A549 (cell line): ENCODE data around the gene PCDH9. TPM values are rescaled to one million over a fixed set of nuclear protein-coding genes. Genes with fewer than 3 reads are reported as not detected.

Source experiments
- ATAC-seq, 2 experiments: fragments of 200-7000 bp in 1 of 2; fragments of >200 bp in 1 of 2; cut with Nextera tagmentation in 1 of 2; cut with Tn5 transposase in 1 of 2; 3 replicates each; pipeline versions ENCODE4 v1.8.0 to v1.9.1; 2018 to 2020; ENCODE audit warnings: mild to moderate bottlenecking in 1 of 2, moderate library complexity in 1 of 2
- CTCF ChIA-PET: fragments of 300-600 bp; sonication (Branson Sonifier 250); formaldehyde crosslinking; extraction: SDS; loops from one replicate; lab custom pipeline; 2021; ENCODE audit warnings: antibody characterized with exemption, inconsistent platforms; lab: Yijun Ruan, JAX
- POLR2A ChIA-PET: fragments of 350-600 bp; formaldehyde crosslinking; extraction: SDS; loops from one replicate; lab custom pipeline; 2021; ENCODE audit warnings: antibody characterized with exemption, inconsistent platforms; lab: Yijun Ruan, JAX
- DNase-seq, 2 experiments: peaks; one replicate each; pipeline versions ENCODE4 v3.0.0 to v3.0.0-alpha.2; 2011 to 2016; ENCODE audit warnings: low read depth in 1 of 2, low spot score in 1 of 2
- FAIRE-seq: peaks from 2 replicates; lab custom pipeline; 2011; peaks lifted over from hg19 to GRCh38; lab: Jason Lieb, UNC
- H3K27ac ChIP-seq, 2 experiments: fragments of >200 bp; sonication (Bioruptor Twin); formaldehyde crosslinking; 3 replicates each; pipeline ENCODE4 v1.5.1; 2016 to 2017
- H3K4me1 ChIP-seq: fragments of >200 bp; sonication (Bioruptor Twin); formaldehyde crosslinking; 3 replicates; pipeline ENCODE4 v1.6.1; 2016
- H3K4me2 ChIP-seq: fragments of >200 bp; sonication (Bioruptor Twin); formaldehyde crosslinking; 3 replicates; pipeline ENCODE4 v1.6.1; 2016
- H3K4me3 ChIP-seq: fragments of >200 bp; sonication (Bioruptor Twin); formaldehyde crosslinking; 3 replicates; pipeline ENCODE4 v1.5.1; 2016
- H3K9me3 ChIP-seq: fragments of >200 bp; sonication (Bioruptor Twin); formaldehyde crosslinking; 3 replicates; pipeline ENCODE4 v1.6.1; 2016
- BHLHE40 ChIP-seq: IDR thresholded peaks from 2 replicates; pipeline ENCODE4 v1.6.1; 2012; ENCODE audit warnings: low read depth, low read length, inconsistent platforms
- CBX8 ChIP-seq: fragments of 200-600 bp; sonication (generic); IDR thresholded peaks from 2 replicates; pipeline ENCODE4 v1.6.1; 2016
- CEBPB ChIP-seq, 2 experiments: fragments of >200 bp in 1 of 2; sonication (Bioruptor Twin) in 1 of 2; formaldehyde crosslinking in 1 of 2; IDR thresholded peaks; 2 replicates each; pipeline ENCODE4 v1.6.1; 2012 to 2016
- CHD2 ChIP-seq: fragments of 150-350 bp; IDR thresholded peaks from 2 replicates; pipeline ENCODE4 v1.6.1; 2014; ENCODE audit warnings: low read length; ENCODE audit not compliant: partially characterized antibody
- EP300 ChIP-seq, 2 experiments: fragments of >200 bp; sonication (Bioruptor Twin); formaldehyde crosslinking; IDR thresholded peaks; 2 replicates in 1 of 2; 3 replicates in 1 of 2; pipeline ENCODE4 v1.6.1; 2016 to 2017
- ESRRA ChIP-seq: fragments of 150-350 bp; IDR thresholded peaks from 2 replicates; pipeline ENCODE4 v1.6.1; 2014; ENCODE audit warnings: mild to moderate bottlenecking, low read length, borderline replicate concordance
- FOSL2 ChIP-seq, 2 experiments: fragments of 450-650 bp in 1 of 2; fragments of >200 bp in 1 of 2; sonication (Bioruptor Twin) in 1 of 2; formaldehyde crosslinking; IDR thresholded peaks; 2 replicates each; pipeline versions ENCODE4 v1.5.0 to v1.6.1; 2016 to 2020; ENCODE audit warnings: mild to moderate bottlenecking in 1 of 2, moderate library complexity in 1 of 2
- GATA3 ChIP-seq: IDR thresholded peaks from 2 replicates; pipeline ENCODE4 v1.6.1; 2012; ENCODE audit warnings: borderline replicate concordance
- JUNB ChIP-seq: fragments of >200 bp; sonication (Bioruptor Twin); formaldehyde crosslinking; IDR thresholded peaks from 2 replicates; pipeline ENCODE4 v1.6.1; 2016
- MAFK ChIP-seq: fragments of 450-650 bp; IDR thresholded peaks from 2 replicates; pipeline ENCODE4 v1.6.1; 2014; ENCODE audit not compliant: partially characterized antibody
- POLR2A ChIP-seq: IDR thresholded peaks from 2 replicates; pipeline ENCODE4 v1.6.1; 2012; ENCODE audit warnings: mild to moderate bottlenecking, low read length
- RAD21 ChIP-seq, 2 experiments: fragments of >200 bp in 1 of 2; sonication (Bioruptor Twin) in 1 of 2; formaldehyde crosslinking in 1 of 2; IDR thresholded peaks in 1 of 2; conservative IDR thresholded peaks in 1 of 2; 2 replicates in 1 of 2; 3 replicates in 1 of 2; pipeline ENCODE4 v1.6.1; 2012 to 2018; ENCODE audit warnings: inconsistent platforms in 1 of 2
- RARB ChIP-seq: fragments of 250-450 bp; sonication (Bioruptor Pico); IDR thresholded peaks from 2 replicates; pipeline ENCODE4 v1.8.0; 2021; ENCODE audit warnings: mild to moderate bottlenecking, moderate library complexity
- RFX5 ChIP-seq: fragments of 450-650 bp; IDR thresholded peaks from 2 replicates; pipeline ENCODE4 v1.7.1; 2014; ENCODE audit warnings: antibody characterized with exemption, mild to moderate bottlenecking, moderate library complexity
- RNF2 ChIP-seq: fragments of 200-600 bp; sonication (generic); IDR thresholded peaks from 2 replicates; pipeline ENCODE4 v1.6.1; 2016; ENCODE audit warnings: low read depth, mild to moderate bottlenecking, antibody characterized with exemption, moderate library complexity, borderline replicate concordance
- SREBF2 ChIP-seq: fragments of 450-650 bp; IDR thresholded peaks from 2 replicates; pipeline ENCODE4 v1.6.1; 2014; ENCODE audit warnings: mild to moderate bottlenecking, moderate library complexity
- ZC3H11A ChIP-seq: fragments of 450-650 bp; IDR thresholded peaks from 2 replicates; pipeline ENCODE4 v1.6.1; 2014; ENCODE audit warnings: antibody characterized with exemption, mild to moderate bottlenecking
- ZFP36 ChIP-seq: fragments of 450-650 bp; IDR thresholded peaks from 2 replicates; pipeline ENCODE4 v1.6.1; 2014; ENCODE audit warnings: borderline replicate concordance; ENCODE audit not compliant: partially characterized antibody
- ZNF302 ChIP-seq: fragments of 250-450 bp; sonication (Bioruptor Pico); IDR thresholded peaks from 2 replicates; pipeline ENCODE4 v1.9.0; 2021; ENCODE audit warnings: inconsistent platforms, mild to moderate bottlenecking, moderate library complexity
- WGBS: methylation state at CpG from one replicate; pipeline ENCODE4 v1.1.6; 2017; ENCODE audit errors: missing lambda C conversion rate; 5-methylcytosine and 5-hydroxymethylcytosine counted together
- polyA plus RNA-seq, 4 experiments: library from polyadenylated mRNA; depleted of rRNA in 3 of 4; stranded (reverse); fragments of >200 nt; fragmentation: RNase III in 1 of 4; extraction: RNeasy Plus Mini Kit Qiagen cat#74134 plus additional on column Dnase treatment in 1 of 4; gene quantifications; 2 replicates in 3 of 4; 3 replicates in 1 of 4; pipeline ENCODE4 v1.2.3, GENCODE V29; 2011 to 2017
- TF ChIP-seq, protein P1 (sequence below): IDR thresholded peaks from 2 replicates; pipeline ENCODE4 v1.6.1; 2012; ENCODE audit warnings: low read depth, borderline replicate concordance
- TF ChIP-seq, protein P2 (sequence below): fragments of 450-650 bp; IDR thresholded peaks from 2 replicates; pipeline ENCODE4 v1.6.1; 2014; ENCODE audit warnings: antibody characterized with exemption
- TF ChIP-seq, protein P3 (sequence below): fragments of >200 bp; sonication (Bioruptor Twin); formaldehyde crosslinking; IDR thresholded peaks from 3 replicates; pipeline ENCODE4 v1.6.1; 2016
- TF ChIP-seq, protein P4 (sequence below): IDR thresholded peaks from 2 replicates; pipeline ENCODE4 v1.6.1; 2012
- TF ChIP-seq, protein P5 (sequence below): IDR thresholded peaks from 2 replicates; pipeline ENCODE4 v1.6.1; 2012
- TF ChIP-seq, protein P6 (sequence below): fragments of >200 bp; sonication (Bioruptor Twin); formaldehyde crosslinking; IDR thresholded peaks from 2 replicates; pipeline ENCODE4 v1.6.1; 2016

Gene PCDH9
- polyA plus RNA-seq, 2 of the 4 experiments (the other 2 are of a cell fraction), result 16.0 to 29.5 TPM

DNA sequence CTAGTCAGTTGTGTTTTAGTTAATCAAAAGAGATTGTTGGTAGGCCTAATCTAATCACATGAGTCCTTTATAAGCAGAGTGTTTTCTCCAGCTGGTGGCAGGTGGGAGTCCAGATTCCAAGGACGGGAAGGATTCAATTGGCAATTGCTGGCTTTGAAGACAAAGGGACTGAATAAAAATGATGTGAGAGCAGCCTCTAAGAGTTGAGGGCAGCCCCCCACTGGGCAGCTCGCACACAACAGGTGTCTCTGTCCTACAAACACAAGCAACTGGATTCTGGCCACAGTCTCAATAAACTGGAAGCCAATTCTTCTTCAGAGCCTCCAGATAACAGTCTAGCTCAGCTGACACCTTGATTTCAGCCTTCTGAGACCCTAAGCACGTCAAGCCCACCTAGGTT, 915.2 kb downstream of the PCDH9 start:
- H3K4me2 ChIP-seq, result no peak overlapping the region
- H3K27ac ChIP-seq, result peak overlapping the region; percentile 0 to 79; a peak in 2 of 6 replicates
- DNase-seq, result no peak
- 81% methylated on average over 3 of the region's 3 CpGs for WGBS
- no peak for FAIRE-seq
- H3K9me3 ChIP-seq, result no peaks in the 10 kb centered on the region
- no peak overlapping the region for H3K4me3 ChIP-seq
- POLR2A ChIA-PET, result no interaction called here
- ATAC-seq, result no peak
- peaks cover 31% of the 10 kb centered on the region for H3K4me1 ChIP-seq
- TF ChIP-seq RAD21 (conservative IDR thresholded peaks at IDR 0.05 in 1 of 2, IDR thresholded peaks at IDR 0.05 in 1 of 2) (no peak), ZC3H11A (no peak), EP300 (IDR thresholded peaks at IDR 0.05) (no peak), RARB (no peak), MAFK (no peak), CBX8 (no peak), ZFP36 (no peak), FOSL2 (IDR thresholded peaks at IDR 0.05) (no peak), FOSL2 (CRISPR knock-in tag; IDR thresholded peaks at IDR 0.05) (no peak), RNF2 (no peak), ESRRA (no peak), JUNB (no peak), POLR2A (no peak), RFX5 (no peak), BHLHE40 (no peak), CHD2 (no peak)
- TF ChIP-seq, protein P1, sequence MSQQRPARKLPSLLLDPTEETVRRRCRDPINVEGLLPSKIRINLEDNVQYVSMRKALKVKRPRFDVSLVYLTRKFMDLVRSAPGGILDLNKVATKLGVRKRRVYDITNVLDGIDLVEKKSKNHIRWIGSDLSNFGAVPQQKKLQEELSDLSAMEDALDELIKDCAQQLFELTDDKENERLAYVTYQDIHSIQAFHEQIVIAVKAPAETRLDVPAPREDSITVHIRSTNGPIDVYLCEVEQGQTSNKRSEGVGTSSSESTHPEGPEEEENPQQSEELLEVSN, result no peak
- TF ChIP-seq, protein P2, sequence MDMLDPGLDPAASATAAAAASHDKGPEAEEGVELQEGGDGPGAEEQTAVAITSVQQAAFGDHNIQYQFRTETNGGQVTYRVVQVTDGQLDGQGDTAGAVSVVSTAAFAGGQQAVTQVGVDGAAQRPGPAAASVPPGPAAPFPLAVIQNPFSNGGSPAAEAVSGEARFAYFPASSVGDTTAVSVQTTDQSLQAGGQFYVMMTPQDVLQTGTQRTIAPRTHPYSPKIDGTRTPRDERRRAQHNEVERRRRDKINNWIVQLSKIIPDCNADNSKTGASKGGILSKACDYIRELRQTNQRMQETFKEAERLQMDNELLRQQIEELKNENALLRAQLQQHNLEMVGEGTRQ, result no peak
- TF ChIP-seq, protein P3, sequence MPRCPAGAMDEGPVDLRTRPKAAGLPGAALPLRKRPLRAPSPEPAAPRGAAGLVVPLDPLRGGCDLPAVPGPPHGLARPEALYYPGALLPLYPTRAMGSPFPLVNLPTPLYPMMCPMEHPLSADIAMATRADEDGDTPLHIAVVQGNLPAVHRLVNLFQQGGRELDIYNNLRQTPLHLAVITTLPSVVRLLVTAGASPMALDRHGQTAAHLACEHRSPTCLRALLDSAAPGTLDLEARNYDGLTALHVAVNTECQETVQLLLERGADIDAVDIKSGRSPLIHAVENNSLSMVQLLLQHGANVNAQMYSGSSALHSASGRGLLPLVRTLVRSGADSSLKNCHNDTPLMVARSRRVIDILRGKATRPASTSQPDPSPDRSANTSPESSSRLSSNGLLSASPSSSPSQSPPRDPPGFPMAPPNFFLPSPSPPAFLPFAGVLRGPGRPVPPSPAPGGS, result no peak
- TF ChIP-seq, protein P4, sequence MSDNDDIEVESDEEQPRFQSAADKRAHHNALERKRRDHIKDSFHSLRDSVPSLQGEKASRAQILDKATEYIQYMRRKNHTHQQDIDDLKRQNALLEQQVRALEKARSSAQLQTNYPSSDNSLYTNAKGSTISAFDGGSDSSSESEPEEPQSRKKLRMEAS, result no peak
- TF ChIP-seq, protein P5, sequence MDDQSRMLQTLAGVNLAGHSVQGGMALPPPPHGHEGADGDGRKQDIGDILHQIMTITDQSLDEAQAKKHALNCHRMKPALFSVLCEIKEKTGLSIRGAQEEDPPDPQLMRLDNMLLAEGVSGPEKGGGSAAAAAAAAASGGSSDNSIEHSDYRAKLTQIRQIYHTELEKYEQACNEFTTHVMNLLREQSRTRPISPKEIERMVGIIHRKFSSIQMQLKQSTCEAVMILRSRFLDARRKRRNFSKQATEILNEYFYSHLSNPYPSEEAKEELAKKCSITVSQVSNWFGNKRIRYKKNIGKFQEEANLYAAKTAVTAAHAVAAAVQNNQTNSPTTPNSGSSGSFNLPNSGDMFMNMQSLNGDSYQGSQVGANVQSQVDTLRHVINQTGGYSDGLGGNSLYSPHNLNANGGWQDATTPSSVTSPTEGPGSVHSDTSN, result no peak
- TF ChIP-seq, all 56 proteins: peak for 0
- CTCF ChIA-PET, result no interaction called here

DNA sequence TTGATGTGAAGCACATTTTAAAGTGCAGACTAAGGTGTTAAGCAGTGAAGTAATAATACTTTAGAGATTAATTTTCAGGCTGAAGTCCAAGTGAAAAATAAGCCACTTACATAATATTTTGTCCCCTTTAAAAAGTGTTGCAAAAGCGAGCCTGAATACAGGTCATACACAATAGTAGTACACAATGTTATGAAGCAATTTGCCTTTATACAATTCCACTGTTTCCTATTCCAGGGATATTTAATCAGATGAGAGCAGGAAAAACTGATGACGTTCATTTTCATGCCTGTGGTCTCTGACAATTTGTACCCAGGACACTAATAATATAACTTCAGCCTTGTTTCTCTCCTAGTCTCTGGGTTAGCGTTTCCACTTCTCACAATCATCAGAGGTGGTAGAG, 916.7 kb downstream of the PCDH9 start:
- ChIA-PET POLR2A (interaction anchor here (1.1 kb wide), 1 partner anchor 344 kb away, joined by 3 read pairs; no protein-coding TSS in a partner anchor), CTCF (no interaction called here)
- H3K4me2 ChIP-seq, result peak overlapping the region; percentile 74
- peak in 1 of 2 experiments; percentile 28; a peak in 1 of 5 replicates for TF ChIP-seq EP300 (IDR thresholded peaks at IDR 0.05)
- no peak for TF ChIP-seq JUNB
- TF ChIP-seq FOSL2 (IDR thresholded peaks at IDR 0.05), result no peak
- 0 out of 2 replicates have a peak, but pooled peaks have one; percentile 12 for TF ChIP-seq FOSL2 (CRISPR knock-in tag; IDR thresholded peaks at IDR 0.05)
- 0 out of 2 replicates have a peak, but pooled peaks have one; percentile 37 for TF ChIP-seq GATA3
- TF ChIP-seq, protein P6, sequence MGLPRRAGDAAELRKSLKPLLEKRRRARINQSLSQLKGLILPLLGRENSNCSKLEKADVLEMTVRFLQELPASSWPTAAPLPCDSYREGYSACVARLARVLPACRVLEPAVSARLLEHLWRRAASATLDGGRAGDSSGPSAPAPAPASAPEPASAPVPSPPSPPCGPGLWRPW, result peak; percentile 44; the same call in 1 of the 2 replicates
- TF ChIP-seq BHLHE40, result no peak
- peak; percentile 69 to 82 for TF ChIP-seq CEBPB (IDR thresholded peaks at IDR 0.05)
- TF ChIP-seq ZNF302 (CRISPR knock-in tag), result no peak
- TF ChIP-seq SREBF2, result no peak
- ATAC-seq, result peak; percentile 40 to 57; a peak in 3 of 6 replicates
- peak overlapping the region; percentile 78 to 79 for H3K27ac ChIP-seq
- peak in 1 of 2 experiments; percentile 64 for DNase-seq
- FAIRE-seq, result no peak
- H3K4me3 ChIP-seq, result no peak overlapping the region
- 17% methylated on average over 3 of the region's 3 CpGs for WGBS
- H3K4me1 ChIP-seq, result peaks cover 32% of the 10 kb centered on the region
- H3K9me3 ChIP-seq, result no peaks in the 10 kb centered on the region
